NCI-H748 (cell line): ENCODE measurements around the gene PEX6.

Experiments
- DNase-seq: peaks from one replicate; lab custom pipeline; 2025; ENCODE audit not compliant: unreplicated experiment; lab: John Stamatoyannopoulos, UW

PEX6 gene, protein sequence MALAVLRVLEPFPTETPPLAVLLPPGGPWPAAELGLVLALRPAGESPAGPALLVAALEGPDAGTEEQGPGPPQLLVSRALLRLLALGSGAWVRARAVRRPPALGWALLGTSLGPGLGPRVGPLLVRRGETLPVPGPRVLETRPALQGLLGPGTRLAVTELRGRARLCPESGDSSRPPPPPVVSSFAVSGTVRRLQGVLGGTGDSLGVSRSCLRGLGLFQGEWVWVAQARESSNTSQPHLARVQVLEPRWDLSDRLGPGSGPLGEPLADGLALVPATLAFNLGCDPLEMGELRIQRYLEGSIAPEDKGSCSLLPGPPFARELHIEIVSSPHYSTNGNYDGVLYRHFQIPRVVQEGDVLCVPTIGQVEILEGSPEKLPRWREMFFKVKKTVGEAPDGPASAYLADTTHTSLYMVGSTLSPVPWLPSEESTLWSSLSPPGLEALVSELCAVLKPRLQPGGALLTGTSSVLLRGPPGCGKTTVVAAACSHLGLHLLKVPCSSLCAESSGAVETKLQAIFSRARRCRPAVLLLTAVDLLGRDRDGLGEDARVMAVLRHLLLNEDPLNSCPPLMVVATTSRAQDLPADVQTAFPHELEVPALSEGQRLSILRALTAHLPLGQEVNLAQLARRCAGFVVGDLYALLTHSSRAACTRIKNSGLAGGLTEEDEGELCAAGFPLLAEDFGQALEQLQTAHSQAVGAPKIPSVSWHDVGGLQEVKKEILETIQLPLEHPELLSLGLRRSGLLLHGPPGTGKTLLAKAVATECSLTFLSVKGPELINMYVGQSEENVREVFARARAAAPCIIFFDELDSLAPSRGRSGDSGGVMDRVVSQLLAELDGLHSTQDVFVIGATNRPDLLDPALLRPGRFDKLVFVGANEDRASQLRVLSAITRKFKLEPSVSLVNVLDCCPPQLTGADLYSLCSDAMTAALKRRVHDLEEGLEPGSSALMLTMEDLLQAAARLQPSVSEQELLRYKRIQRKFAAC

DNA sequence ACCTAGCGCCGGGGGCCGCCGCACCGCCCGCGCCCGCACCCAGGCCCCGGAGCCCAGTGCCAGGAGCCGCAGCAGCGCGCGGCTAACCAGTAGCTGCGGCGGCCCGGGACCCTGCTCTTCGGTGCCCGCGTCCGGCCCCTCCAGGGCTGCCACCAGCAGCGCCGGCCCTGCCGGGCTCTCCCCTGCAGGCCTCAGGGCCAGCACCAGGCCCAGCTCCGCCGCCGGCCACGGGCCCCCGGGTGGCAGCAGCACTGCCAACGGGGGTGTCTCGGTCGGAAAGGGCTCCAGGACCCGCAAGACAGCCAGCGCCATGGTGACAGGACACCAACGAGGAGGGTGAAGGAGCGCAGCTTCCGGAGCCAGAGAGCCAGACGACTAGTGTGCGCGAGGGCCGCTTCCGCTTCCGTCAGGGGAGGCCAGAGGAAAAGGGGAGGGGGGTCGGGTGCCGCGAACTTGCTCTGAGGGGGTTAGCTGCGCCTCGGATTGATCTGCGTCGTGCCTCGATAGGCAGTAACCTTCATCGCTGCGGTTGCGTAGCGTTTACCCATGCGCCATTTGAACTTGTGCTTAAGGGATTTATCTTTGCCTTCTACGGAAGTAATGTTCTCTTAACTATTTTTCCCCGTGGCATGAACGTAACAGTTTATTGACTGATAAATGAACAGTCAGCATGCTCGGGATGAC is at the start of gene PEX6:
Gene PEX6 (minus strand): TSS at position 343 of the 684 bp plus-strand sequence. CDS start 31 bp downstream, at position 312.
- peak; percentile 97 for DNase-seq

DNA sequence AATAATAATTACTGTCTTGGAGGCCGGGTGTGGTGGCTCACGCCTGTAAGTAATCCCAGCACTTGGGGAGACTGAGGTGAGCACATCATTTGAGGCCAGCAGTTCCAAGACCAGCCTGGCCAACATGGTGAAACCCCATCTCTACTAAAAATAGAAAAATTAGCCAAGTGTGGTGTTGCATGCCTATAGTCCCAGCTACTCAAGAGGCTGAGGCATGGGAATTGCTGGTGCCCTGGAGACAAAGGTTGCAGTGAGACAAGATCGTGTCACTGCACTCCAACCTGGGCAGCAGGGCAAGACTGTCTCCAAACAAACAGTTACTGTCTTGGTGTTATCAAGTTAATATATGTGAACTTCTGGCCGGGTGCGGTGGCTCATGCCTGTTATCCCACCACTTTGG is 47.4 kb upstream of the PEX6 start:
- no peak for DNase-seq

DNA sequence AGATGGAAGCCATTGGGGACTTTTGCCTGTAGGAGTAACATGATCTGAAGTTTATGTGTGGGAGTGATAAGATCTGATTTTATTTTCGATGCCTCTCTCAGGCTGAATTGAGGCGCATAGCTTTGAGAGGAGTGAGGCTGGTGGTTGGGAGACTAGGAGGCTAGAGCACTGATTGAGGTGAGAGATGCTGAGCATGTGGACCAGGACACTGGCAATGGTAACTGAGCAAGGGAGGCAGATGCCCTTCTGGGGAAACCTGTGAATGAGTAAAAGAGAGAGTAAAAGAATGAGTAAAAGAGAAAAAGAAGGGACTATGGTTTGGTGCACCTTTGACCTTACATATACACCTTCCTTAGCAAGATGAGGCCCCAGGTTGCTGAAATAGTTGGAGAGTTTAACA is 45.5 kb upstream of the PEX6 start:
- no peak for DNase-seq

DNA sequence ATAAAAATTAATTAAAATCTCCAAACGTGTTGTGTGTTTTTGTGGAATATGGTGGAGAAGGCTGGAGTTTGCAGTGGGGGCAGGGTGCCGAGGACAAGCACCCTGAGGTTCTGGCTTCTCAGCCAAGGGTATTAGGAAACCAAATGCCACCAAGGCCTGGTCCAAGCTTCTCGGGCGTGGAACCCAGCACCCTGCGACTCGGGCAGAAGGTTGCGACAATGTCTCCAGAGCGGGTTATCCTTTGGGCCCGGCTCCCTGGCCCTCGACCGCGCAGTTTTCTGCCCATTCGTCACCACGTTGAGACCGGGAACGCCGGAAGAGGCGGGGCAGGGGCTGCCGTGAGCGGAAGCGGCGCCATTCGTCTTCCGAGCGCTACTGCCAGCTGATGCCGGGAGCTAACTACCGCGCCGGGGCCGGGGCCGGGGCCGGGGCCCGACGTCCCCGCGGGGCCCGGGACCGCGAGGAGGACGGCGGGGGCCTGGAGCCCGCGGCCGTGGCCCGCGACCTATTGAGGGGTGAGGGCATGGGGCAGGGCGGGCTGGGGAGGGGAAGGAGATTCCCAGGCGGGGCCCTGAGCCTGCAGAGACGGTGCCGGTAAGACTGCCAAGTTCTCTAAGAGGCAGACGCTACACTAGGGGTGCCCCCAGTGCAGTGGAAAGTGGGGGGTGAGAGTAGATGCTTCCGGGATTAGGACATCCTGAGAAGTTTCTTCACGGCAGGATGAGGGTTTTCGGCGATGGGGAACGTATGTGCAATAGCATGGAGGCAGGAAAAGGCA is 42.5 kb upstream of the PEX6 start, which contains the start of gene RRP36:
Gene RRP36 (plus strand): TSS at position 354 of the 778 bp plus-strand sequence. CDS start 32 bp downstream, at position 386.
- peak; percentile 87 for DNase-seq

DNA sequence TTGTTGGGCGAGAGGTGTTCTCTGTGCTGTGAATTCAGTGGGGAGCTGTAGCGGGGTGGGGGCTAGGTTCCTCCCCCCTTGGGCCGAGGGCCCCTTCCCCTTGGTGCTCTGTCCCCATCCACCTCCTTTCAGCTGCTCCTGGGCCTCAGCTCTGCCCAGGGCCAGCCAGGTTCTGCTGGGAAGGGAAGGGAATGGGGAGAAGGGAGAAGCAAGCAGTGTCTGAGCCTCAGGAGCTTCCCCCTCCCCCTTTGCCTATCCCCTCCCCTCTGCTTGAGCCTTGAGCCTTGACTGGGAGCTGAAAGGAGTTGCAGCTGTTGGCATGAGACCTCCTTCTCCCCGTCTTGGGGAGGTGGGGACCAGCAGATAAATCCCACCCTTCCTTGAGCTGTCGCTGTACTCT is 41.9 kb upstream of the PEX6 start:
- peak; percentile 49 for DNase-seq

DNA sequence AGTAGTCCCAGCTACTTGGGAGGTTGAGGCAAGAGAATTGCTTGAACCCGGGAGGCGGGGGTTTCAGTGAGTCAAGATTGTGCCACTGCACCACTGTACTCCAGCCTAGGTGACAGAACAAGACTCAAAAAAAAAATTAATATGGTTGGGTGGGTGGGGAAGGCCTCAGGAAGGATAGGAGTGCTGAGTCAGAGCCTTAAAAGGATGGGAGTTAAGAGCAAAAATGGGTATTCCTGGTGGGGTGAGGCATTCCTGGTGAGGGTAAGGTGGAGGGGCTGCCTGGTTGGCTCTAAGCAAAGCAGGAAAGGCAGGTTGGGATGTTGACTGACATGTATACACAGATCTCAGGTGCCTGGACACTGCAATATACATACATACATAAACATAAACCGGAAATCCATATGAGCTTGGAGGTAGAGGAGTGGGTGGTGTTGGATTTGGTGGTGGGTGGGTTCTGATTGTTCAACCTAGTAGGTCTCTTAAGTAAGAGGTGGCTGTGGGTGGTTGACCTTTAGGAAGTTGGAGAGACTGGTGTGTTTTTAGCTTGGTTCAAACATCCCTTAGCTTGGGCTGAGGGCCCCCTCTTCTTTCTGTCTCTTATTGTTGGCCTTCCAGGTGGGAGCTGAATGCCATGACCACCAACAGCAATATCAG is 41.2 kb upstream of the PEX6 start:
- DNase-seq = no peak

DNA sequence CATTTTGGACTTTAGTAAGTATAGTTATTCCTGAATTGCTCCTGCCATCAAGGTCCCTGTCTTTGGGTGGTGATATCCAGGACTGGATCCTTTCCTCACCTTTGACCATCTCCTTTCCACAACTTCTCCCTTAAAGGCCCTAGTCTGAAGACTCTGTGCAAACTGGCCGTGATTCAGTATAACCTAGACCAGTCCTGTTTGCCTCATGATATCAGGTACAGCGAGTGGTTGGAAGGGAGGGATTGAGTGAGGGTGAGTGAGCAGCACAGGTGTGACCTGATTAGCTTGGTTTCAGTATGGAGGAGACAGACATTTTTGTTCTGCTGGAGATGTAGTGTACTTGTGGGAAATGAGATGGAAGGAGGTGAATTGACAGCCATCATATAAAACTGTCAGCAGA is 40.2 kb upstream of the PEX6 start:
- no peak for DNase-seq

DNA sequence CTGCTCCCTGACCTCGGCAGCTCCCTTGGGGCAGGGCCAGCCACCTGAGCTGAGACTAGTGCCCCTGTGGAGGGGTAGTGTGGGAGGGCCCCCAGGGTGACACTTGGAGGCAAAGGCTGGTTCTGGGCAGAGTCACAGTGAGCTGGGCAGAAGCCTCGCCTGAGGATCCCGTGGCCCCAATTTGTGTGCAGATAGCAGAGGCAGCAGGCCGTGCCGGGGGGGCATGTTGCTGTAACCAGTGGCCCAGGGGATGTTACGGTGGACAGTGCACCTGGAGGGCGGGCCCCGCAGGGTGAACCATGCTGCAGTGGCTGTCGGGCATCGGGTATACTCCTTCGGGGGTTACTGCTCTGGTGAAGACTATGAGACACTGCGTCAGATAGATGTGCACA is 38.0 kb upstream of the PEX6 start:
- no peak for DNase-seq

DNA sequence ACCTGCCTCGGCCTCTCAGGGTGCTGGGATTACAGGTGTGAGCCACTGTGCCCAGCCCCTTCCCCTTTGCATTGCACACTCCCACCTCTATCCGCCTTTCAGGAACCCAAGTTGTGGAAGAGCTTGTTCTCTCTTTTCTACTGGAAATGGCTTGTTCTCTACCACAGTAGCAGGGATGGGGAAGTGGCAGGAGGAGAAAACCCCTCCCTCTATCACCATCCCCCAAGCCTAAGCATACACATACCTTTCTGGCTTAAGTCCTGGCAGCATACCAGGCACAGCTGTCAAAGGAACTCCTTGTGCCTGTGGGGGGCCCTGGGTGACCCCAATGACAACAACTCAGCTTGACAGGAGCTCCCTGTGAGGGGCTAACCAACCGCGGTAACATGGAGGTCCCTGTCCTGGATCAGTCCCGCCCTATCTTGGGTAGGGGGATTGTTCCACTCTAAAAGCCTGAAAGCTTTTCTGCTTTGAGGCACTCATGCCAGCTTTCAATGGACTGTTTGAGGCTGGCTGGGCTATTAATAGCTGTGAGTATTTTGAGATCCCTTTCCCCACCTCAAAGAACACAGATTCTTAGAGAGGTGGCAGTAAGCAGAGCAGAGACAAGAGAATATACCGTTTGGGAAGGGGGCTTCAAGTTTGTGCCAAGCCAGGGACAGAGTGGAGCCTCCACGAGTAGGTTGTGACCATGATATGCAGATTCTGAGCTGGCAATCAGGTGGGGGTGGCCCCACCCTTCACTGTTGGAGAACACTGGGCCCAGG is 37.4 kb upstream of the PEX6 start:
- no peak for DNase-seq

DNA sequence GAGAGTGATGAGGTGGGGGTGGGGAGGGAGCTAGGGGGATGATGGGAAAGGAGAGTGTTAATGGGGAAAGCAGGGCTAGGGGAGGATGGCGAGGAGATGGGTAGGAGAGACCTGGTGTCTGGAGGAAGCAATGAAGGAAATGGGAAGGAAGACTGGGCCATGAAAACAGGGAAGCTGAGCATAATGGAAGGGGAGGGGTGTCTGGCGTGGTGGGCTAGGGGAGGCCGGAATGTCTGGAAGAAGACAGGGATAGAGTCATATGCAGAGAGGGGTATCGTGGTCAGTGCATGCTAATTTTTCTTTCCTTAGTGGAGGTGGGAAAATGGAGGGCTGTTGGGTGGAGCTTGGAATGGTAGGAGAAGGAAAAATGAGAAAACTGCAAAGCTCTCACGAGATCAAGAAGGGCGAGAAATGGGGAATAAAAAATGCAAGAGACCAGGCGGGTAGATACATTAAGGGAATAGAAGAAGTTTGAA is 35.5 kb upstream of the PEX6 start:
- DNase-seq = peak; percentile 61

DNA sequence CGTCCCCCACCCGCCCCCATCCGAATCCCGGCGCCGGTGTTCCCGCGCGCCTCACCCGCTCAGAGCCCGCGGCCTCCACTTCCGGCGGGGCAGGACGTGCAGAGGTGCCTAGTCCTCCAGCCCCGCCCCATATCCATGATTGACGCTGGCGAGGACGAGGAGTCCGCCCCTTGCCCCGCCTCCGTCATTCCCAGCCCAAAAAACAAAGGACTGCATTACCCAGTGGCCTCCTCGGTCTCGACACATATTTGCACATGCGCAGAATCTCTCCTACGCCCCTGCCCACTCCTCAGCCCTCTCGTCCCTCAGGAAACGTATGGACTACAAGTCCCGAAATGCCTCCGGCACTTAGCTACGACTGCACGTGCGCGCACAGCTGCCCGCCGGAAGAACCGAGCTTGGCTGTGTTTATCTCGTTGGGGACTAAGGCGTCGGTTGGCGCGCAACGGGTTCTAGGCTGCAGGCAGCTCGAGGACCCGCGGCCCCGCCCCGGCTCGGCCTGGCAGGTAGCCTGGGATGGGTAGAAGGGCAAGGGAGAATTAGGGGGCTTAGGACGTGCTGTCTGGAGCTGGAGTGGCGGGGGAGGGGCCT is 35.0 kb upstream of the PEX6 start, which contains the start of the genes KLHDC3 and MEA1:
Gene KLHDC3 (plus strand): TSS at position 407 of the 591 bp plus-strand sequence. CDS start 2,944 bp downstream, outside the sequence.
Gene MEA1 (minus strand): TSS at position 104 of the 591 bp plus-strand sequence. CDS start 133 bp downstream, outside the sequence.
- peak; percentile 100 for DNase-seq

DNA sequence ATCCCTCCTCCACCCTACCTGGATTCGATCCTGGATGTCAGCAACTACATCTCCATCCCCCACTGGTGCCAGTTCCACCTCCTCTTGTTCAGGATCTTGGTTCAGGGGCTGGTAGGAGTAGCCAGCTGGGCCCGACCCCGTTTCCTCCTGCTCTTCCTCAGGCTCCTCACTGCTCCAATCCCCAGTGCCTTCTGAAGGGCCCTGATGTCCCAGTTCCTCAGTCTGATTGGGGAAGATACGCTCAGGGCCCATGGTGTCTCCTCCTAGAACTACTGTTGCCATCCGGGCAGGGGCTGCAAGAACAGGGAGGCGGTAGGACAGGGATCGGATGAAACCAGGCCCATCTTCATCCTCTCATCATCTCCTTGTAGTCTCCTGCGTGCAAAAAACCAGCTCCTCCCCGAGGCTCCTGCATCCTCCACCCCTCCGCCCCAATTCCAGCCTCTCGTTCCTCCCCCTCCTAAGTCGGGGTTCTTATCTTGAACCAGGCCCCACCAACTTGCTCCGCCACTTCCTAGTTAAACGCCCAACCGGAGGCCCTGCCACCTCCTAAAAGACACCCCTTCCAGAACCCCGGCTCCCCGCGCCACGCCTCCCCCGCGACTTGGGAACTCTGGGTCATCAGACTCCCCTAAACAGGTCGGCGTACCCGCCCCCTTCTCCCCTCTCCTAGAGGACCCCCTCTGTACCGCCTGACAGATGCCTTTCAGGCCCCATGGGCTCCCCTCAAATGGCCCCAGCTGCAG is 34.3 kb upstream of the PEX6 start:
- DNase-seq = peak; percentile 52

DNA sequence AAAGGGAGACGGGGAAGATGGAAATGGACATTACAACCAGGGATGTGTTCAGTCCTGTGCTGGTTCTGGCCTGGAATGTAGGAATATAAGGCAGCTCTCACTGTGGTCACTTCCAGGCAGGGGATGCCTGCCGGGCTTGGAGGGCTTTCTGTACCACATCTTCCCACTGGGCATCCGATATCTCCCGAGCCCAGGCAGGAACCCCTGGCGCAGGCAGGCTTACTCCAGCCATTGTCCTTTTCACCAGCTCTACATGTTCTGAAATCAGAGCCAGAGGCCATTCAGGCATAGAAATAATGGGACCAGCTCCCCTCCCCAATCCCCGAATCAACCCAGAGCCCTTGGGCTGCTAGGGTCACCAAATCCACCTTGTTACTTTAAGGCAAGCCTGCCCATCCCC is 33.4 kb upstream of the PEX6 start:
- no peak for DNase-seq

DNA sequence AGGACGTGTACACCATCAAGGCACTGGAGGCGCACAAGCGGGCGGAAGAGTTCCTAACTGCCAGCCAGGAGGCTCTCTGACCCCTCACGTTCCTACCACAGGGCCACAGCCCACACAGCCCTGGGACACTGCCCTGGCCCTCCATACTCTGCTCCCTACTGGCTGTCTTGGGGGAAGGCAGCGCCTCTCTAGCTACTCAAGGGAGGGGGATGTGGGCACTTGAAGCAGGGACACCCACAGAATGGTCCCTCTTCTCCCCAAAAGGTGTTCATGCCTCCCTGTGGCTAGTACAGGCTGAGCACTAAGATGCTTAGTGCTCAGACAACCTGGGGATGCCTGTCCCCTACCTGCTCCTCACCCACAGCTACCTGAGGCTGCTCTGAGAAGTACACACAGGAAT is 32.2 kb upstream of the PEX6 start:
- DNase-seq = no peak

DNA sequence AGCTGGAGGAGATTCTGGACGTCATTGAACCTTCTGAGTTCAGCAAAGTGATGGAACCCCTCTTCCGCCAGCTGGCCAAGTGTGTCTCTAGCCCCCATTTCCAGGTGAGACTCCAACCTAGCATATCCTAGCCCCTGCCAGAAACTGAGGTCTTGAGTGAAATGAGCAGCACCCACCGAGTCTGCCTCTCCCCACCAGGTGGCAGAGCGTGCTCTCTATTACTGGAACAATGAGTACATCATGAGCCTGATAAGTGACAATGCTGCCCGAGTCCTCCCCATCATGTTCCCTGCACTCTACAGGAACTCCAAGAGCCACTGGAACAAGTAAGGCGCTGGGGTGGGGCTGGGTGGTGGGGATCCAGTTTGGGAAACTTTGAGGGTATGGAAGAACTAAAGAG is 30.1 kb upstream of the PEX6 start:
- peak; percentile 29 for DNase-seq

DNA sequence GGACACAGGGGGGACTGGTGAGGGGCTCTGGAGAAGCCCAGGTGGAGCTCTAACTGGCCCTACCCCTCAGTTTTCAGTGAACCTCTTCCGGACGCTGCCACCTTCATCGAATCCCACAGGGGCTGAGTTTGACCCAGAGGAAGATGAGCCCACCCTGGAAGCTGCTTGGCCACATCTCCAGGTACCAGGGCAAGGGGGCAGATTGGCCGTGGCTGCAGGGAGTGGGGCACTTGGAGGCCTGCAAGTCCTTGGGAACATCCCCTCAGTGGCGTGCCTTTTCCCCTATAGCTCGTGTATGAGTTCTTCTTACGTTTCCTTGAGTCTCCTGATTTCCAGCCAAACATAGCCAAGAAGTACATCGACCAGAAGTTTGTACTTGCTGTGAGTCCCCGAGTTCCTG is 28.1 kb upstream of the PEX6 start:
- no peak for DNase-seq

DNA sequence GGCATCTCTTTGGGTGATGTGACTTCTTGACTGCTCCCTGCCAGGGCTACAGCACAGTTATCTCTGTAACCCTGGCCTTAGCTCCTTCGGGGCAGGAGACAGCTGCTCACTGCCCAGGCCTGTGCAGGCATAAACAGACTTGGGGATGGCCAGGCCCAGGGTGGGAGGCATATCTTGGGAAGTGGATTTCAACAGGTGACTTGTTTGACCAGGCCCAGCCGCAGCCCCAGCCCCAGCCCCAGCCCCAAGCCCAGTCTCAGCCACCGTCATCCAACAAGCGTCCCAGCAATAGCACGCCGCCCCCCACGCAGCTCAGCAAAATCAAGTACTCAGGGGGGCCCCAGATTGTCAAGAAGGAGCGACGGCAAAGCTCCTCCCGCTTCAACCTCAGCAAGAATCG is 27.3 kb upstream of the PEX6 start:
- DNase-seq = no peak

DNA sequence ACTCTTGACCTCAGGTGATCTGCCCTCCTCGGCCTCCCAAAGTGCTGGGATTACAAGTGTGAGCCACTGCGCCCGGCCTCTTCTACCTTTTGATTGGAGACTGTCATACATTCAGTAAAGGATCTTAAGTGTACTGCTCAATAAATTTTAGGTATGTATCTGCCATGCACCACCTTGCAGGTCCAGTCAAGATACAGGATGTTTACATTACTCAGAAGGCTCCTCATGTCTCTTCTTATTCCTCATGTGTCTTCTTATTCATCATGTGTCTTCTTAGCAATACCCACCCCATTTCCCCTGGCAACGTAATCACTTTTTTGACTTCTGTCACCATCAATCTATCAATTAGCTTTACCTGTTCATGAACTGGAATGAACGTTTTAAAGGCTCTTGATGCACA is 26.9 kb upstream of the PEX6 start:
- DNase-seq = no peak
